SIG-M5 (cell line): ENCODE measurements around the gene CCDC138.

Experiments
- DNase-seq: peaks from one replicate; lab custom pipeline; 2025; lab: John Stamatoyannopoulos, UW

Gene CCDC138

GRCh38 chr2:108825736-108826135 is 39.2 kb downstream of the CCDC138 start:
- DNase-seq: no peak

GRCh38 chr2:108829578-108830310 is 43.2 kb downstream of the CCDC138 start:
- DNase-seq: no peak

- no peak for DNase-seq
Measured at GRCh38 chr2:108833219-108833618, 46.6 kb downstream of the CCDC138 start.

- DNase-seq: no peak
Measured at GRCh38 chr2:108834620-108835019, 48.0 kb downstream of the CCDC138 start.

- DNase-seq: no peak
Measured at GRCh38 chr2:108835040-108835439, 48.5 kb downstream of the CCDC138 start.

- DNase-seq: no peak
Measured at GRCh38 chr2:108837198-108837597, 50.6 kb downstream of the CCDC138 start.

- DNase-seq: no peak
Measured at GRCh38 chr2:108841506-108841905, 54.9 kb downstream of the CCDC138 start.

- no peak for DNase-seq
Measured at GRCh38 chr2:108845923-108846322, 59.4 kb downstream of the CCDC138 start.

- DNase-seq: no peak
Measured at GRCh38 chr2:108847000-108847399, 60.4 kb downstream of the CCDC138 start.

- no peak for DNase-seq
Measured at GRCh38 chr2:108852375-108852774, 65.8 kb downstream of the CCDC138 start.

GRCh38 chr2:108853421-108853820 is 66.8 kb downstream of the CCDC138 start:
- DNase-seq: no peak

- no peak for DNase-seq
Measured at GRCh38 chr2:108854484-108854883, 67.9 kb downstream of the CCDC138 start.

GRCh38 chr2:108855194-108855593 is 68.6 kb downstream of the CCDC138 start:
- no peak for DNase-seq

- DNase-seq: no peak
Measured at GRCh38 chr2:108858894-108859293, 72.3 kb downstream of the CCDC138 start.

GRCh38 chr2:108866041-108866440 is 79.5 kb downstream of the CCDC138 start:
- no peak for DNase-seq

- no peak for DNase-seq
Measured at GRCh38 chr2:108868911-108869310, 82.3 kb downstream of the CCDC138 start.

- DNase-seq: no peak
Measured at GRCh38 chr2:108869542-108869941, 83.0 kb downstream of the CCDC138 start.

GRCh38 chr2:108870069-108870644 is 83.6 kb downstream of the CCDC138 start:
- no peak for DNase-seq

GRCh38 chr2:108877506-108877905 is 90.9 kb downstream of the CCDC138 start:
- DNase-seq: no peak

- no peak for DNase-seq
Measured at GRCh38 chr2:108878276-108878675, 91.7 kb downstream of the CCDC138 start.

- DNase-seq: no peak
Measured at GRCh38 chr2:108884619-108885018, 98.0 kb downstream of the CCDC138 start.

GRCh38 chr2:108889907-108890306 is 103.3 kb downstream of the CCDC138 start:
- DNase-seq: no peak

GRCh38 chr2:108893277-108893676 is 106.7 kb downstream of the CCDC138 start:
- DNase-seq: no peak

- DNase-seq: no peak
Measured at GRCh38 chr2:108894766-108895165, 108.2 kb downstream of the CCDC138 start.
